NCI-H510A treated with DMSO at 0.1 percent for 48 hours (cell line): ENCODE data around the gene CYP2J2.
"Not testable (repeated sequence)": the region's sequence is repeated elsewhere in the genome, so short reads cannot be mapped to it uniquely, and the experiment has no call there.

ENCODE experiments used
- DNase-seq: peaks from one replicate; lab custom pipeline; 2025; lab: John Stamatoyannopoulos, UW

Gene CYP2J2

GRCh38 chr1:59866462-59866861 is 60.1 kb downstream of the CYP2J2 start:
- DNase-seq, result no peak

- DNase-seq, result no peak
Observed at GRCh38 chr1:59857679-59858354, 68.8 kb downstream of the CYP2J2 start.

- peak; percentile 73 for DNase-seq
Observed at GRCh38 chr1:59856725-59857338, 69.7 kb downstream of the CYP2J2 start.

- DNase-seq, result not testable (repeated sequence)
Observed at GRCh38 chr1:59855297-59855696, 71.3 kb downstream of the CYP2J2 start.

- DNase-seq, result no peak
Observed at GRCh38 chr1:59852117-59852516, 74.5 kb downstream of the CYP2J2 start.

GRCh38 chr1:59846895-59847282 is 79.7 kb downstream of the CYP2J2 start:
- DNase-seq, result no peak

GRCh38 chr1:59846209-59846894 is 80.2 kb downstream of the CYP2J2 start:
- DNase-seq, result no peak

GRCh38 chr1:59845091-59845490 is 81.5 kb downstream of the CYP2J2 start:
- no peak for DNase-seq
